Thoracic aorta (tissue), 2 donors: ENCODE results near the gene ATG9A. TPM values are rescaled to one million over a fixed set of nuclear protein-coding genes. Genes with fewer than 3 reads are reported as not detected.
"Not testable (repeated sequence)": the region's sequence is repeated elsewhere in the genome, so short reads cannot be mapped to it uniquely, and the experiment has no call there.

ENCODE experiments used
- ATAC-seq: fragments of 150-250 bp; one replicate; pipeline ENCODE4 v1.8.0; 2017; ENCODE audit warnings: low read depth; ENCODE audit not compliant: insufficient number of reproducible peaks, low FRiP score
- DNase-seq: peaks from one replicate; pipeline ENCODE4 v3.0.0-alpha.2; 2020; ENCODE audit warnings: low spot score
- H3K27ac ChIP-seq, 2 donors: fragments of 200-600 bp; sonication (generic); 1 replicate in 1 of 2; 2 replicates in 1 of 2; pipeline ENCODE4 v1.5.1; 2016; ENCODE audit warnings: mild to moderate bottlenecking in 2 of 2, moderate library complexity in 2 of 2
- H3K27me3 ChIP-seq: fragments of 200-600 bp; sonication (generic); replicated peaks from 2 replicates; pipeline ENCODE4 v1.6.0; 2016; ENCODE audit warnings: mild to moderate bottlenecking; ENCODE audit not compliant: insufficient read depth
- H3K36me3 ChIP-seq: fragments of 200-600 bp; sonication (generic); one replicate; pipeline ENCODE4 v1.5.1; 2016
- H3K4me1 ChIP-seq, 2 donors: fragments of 200-600 bp; sonication (generic); 1 replicate in 1 of 2; 2 replicates in 1 of 2; pipeline versions ENCODE4 v1.5.1 to v1.6.0; 2016; ENCODE audit warnings: low read depth in 2 of 2, mild to moderate bottlenecking in 1 of 2; ENCODE audit not compliant: control insufficient read depth in 1 of 2
- H3K4me3 ChIP-seq: fragments of 200-600 bp; sonication (generic); 2 replicates; pipeline ENCODE4 v1.5.1; 2016; ENCODE audit warnings: mild to moderate bottlenecking
- H3K9me3 ChIP-seq: fragments of 200-600 bp; sonication (generic); 2 replicates; pipeline ENCODE4 v1.5.1; 2016
- CTCF ChIP-seq: fragments of 200-600 bp; sonication (generic); IDR thresholded peaks from one replicate; pipeline ENCODE4 v1.5.1; 2019; ENCODE audit warnings: antibody characterized with exemption
- total RNA-seq, 2 donors: library from RNA; depleted of rRNA; stranded (reverse); fragments of >200 nt; gene quantifications; one replicate each; pipeline versions ENCODE4 v1.1.0 to v1.2.3, GENCODE V29; 2016

ATG9A gene
- total RNA-seq, 2 donors from 2014 or later: 39.4 to 60.4 TPM

GRCh38 chr2:219204425-219205164 is 24.8 kb downstream of the ATG9A start:
- Histone ChIP-seq H3K36me3 (peaks cover 4% of the 10 kb centered on the region), H3K27me3 (no peaks in the 10 kb centered on the region), H3K4me3 (no peak overlapping the region), H3K9me3 (no peaks in the 10 kb centered on the region), H3K4me1 (peaks cover 15 to 25% of the 10 kb centered on the region in 2 donors), H3K27ac (no peak overlapping the region)
- no peak for TF ChIP-seq CTCF
- no peak for ATAC-seq
- DNase-seq: no peak

DNA sequence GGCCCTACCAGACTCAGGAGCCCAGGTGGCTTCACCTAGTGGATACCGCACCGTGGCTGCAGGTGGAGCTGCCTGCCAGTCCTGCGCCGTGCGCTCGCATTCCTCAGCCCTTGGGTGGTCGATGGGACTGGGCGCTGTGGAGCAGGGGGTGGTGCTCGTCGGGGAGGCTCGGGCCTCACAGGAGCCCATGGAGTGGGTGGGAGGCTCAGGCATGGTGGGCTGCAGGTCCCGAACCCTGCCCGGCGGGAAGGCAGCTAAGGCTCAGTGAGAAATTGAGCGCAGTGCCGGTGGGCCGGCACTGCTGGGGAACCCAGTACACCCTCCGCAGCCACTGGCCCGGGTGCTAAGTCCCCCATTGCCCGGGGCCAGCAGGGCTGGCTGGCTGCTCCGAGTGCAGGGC is 28.1 kb downstream of the ATG9A start:
- H3K4me1 ChIP-seq, ATAC-seq, H3K9me3 ChIP-seq, H3K27ac ChIP-seq, H3K4me3 ChIP-seq, DNase-seq, H3K36me3 ChIP-seq, H3K27me3 ChIP-seq: not testable (repeated sequence)

DNA sequence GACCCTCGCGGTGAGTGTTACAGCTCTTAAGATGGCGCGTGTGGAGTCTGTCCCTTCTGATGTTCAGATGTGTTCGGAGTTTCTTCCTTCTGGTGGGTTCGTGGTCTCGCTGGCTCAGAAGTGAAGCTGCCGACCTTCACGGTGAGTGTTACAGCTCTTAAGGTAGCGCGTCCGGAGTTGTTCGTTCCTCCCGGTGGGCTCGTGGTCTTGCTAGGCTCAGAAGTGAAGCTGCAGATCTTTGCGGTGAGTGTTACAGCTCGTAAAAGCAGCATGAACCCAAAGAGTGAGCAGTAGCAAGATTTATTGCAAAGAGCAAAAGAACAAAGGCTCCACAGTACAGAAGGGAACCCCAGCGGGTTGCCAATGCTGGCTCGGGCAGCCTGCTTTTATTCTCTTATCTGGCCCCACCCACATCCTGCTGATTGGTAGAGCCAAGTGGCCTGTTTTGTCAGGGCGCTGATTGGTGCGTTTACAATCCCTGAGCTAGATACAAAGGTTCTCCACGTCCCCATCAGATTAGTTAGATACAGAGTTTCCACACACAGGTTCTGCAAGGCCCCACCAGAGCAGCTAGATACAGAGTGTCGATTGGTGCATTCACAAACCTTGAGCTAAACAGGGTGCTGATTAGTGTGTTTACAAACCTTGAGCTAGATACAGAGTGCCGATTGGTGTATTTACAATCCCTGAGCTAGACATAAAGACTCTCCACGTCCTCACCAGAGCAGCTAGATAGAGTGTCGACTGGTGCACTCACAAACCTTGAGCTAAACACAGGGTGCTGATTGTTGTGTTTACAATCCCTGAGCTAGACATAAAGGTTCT is 28.7 kb downstream of the ATG9A start:
- H3K9me3 ChIP-seq, H3K27me3 ChIP-seq, H3K27ac ChIP-seq, H3K4me1 ChIP-seq, ATAC-seq, H3K4me3 ChIP-seq, H3K36me3 ChIP-seq, DNase-seq: not testable (repeated sequence)

- no peak for TF ChIP-seq CTCF
- no peak overlapping the region for H3K27ac ChIP-seq
- H3K4me1 ChIP-seq: no peaks in the 10 kb centered on the region
- DNase-seq: no peak
- no peaks in the 10 kb centered on the region for H3K36me3 ChIP-seq
- no peak for ATAC-seq
- H3K27me3 ChIP-seq: no peaks in the 10 kb centered on the region
- H3K9me3 ChIP-seq: no peaks in the 10 kb centered on the region
- no peak overlapping the region for H3K4me3 ChIP-seq
These were observed 29.8 kb downstream of the ATG9A start for GRCh38 chr2:219199470-219200211.

DNA sequence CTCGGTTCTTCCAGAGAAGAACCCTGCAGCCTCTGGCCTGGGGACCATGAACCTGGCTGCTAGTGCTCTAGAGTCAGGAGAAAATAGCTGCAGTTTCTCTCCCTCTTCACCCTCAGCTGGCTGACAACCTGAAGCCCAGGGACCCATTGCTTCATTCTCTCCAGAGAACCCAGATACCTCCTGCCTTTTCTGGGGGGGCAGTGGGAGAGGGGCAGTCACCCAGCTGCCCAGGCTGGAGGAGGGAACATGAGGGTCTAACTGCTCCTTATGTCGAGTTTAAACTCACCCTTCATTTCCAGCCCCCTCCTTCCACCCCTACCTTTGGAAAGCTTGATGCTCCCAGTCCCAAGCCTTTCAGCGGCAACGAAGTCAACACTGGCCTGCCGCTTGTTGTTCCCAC is 30.5 kb downstream of the ATG9A start:
- Histone ChIP-seq H3K9me3 (no peaks in the 10 kb centered on the region), H3K4me1 (no peaks in the 10 kb centered on the region), H3K36me3 (no peaks in the 10 kb centered on the region), H3K27me3 (no peaks in the 10 kb centered on the region), H3K27ac (no peak overlapping the region), H3K4me3 (no peak overlapping the region)
- DNase-seq: no peak
- no peak for ATAC-seq
- TF ChIP-seq CTCF: no peak

- H3K36me3 ChIP-seq: no peaks in the 10 kb centered on the region
- no peaks in the 10 kb centered on the region for H3K27me3 ChIP-seq
- no peaks in the 10 kb centered on the region for H3K9me3 ChIP-seq
- no peak for ATAC-seq
- no peak overlapping the region for H3K4me3 ChIP-seq
- no peak for DNase-seq
- no peaks in the 10 kb centered on the region for H3K4me1 ChIP-seq
- H3K27ac ChIP-seq: no peak overlapping the region
- TF ChIP-seq CTCF: no peak
These were observed 32.0 kb downstream of the ATG9A start for GRCh38 chr2:219197388-219197787.
